Epithelial cell of prostate (primary cell): ENCODE results near the gene MADD.

ENCODE experiments used
- DNase-seq: peaks from one replicate; pipeline ENCODE4 v3.0.0-alpha.2; 2011; ENCODE audit warnings: low read depth, low spot score
- H3K27ac ChIP-seq: fragments of 450-650 bp; 2 replicates; pipeline ENCODE4 v1.5.1; 2017; ENCODE audit warnings: mild to moderate bottlenecking

MADD gene

GRCh38 chr11:47269829-47270305, at the start of gene MADD:
MADD (plus strand) TSS chr11:47270133.
- peak within 1 kb of the TSS; percentile 85 for H3K27ac ChIP-seq
- no peak for DNase-seq

DNA sequence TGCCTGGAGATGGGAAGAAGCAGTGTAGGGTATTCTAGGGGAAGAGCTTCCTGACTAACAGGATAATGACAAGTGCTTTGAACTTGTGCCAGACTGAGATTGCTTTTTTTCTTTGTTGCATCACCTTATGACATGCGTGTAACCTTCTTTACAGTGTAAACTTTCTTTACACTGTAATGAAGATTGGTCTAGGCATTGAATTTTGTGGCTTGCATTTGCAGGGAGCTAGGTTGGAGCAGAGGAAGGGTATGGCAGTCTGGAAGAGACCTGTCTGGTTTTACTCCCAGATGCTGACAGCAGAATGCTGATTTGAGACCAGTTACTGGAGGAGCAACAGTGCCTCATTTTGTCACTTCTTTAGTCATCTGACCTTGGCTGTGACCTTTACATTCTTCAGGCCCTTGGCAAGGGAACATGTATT, 49.5 kb upstream of the MADD start:
- DNase-seq, result no peak
- peak overlapping the region; percentile 32 for H3K27ac ChIP-seq

GRCh38 chr11:47222696-47223095, 47.2 kb upstream of the MADD start:
- no peak overlapping the region for H3K27ac ChIP-seq
- DNase-seq, result no peak

DNA sequence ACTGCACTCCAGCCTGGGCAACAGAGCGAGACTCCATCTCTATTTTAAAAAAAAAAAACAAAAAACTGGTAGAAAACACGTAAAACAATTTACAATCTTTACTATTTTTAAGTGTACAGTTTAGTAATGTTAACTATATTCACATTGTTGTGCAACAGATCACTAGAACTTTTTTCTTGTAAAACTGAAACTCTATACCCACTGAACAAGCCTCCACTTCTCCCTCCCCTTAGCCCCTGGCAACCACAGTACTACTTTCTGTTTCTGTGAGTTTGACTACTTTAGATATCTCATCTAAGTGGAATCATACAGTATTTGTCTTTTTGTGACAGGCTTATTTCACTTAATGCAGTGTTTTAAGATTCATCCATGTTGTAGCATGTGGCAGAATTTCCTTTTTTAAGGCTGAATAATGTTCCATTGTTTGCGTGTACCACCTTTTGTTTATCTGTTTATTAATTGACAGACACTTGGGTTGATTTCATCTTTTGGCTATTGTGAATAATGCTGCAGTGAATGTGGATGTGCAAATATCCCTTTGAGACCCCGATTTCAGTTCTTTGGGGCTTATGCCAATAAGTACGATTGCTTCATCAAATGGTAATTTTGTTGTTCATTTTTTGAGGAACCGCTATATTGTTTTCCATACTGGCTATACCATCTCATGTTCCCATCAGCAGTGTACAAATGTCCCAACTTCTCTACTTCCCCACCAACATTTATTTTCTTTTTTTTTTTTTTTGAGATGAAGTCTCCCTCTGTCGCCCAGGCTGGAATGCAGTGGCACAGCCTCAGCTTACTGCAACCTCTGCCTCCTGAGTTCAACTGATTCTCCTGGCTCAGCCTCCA, 44.2 kb upstream of the MADD start:
- no peak for DNase-seq
- H3K27ac ChIP-seq, result no peak overlapping the region

- DNase-seq, result no peak
These were observed 40.8 kb upstream of the MADD start for GRCh38 chr11:47229161-47229560.

DNA sequence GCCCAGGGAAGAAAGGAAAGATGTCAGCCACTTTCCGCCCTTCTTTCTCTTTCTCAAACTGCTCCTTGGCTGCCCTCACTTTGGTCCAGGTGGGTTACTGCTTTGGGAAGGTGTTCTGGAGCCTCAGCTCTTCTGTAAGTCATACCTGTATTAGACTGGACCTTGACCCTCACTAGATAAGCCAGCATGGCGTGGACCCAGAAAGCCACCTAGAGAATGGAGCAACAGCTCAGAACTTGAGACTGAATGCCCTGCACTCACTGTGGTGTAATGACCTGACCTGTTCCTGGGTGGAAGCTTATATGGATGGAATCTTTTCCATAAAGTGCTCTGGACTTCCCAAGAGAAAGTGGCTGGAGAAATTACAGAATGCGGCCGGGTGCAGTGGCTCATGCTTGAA, 36.9 kb upstream of the MADD start:
- no peak overlapping the region for H3K27ac ChIP-seq

More at GRCh38 chr11:47229161-47229560, 40.8 kb upstream of the MADD start:
- no peak overlapping the region for H3K27ac ChIP-seq

DNA sequence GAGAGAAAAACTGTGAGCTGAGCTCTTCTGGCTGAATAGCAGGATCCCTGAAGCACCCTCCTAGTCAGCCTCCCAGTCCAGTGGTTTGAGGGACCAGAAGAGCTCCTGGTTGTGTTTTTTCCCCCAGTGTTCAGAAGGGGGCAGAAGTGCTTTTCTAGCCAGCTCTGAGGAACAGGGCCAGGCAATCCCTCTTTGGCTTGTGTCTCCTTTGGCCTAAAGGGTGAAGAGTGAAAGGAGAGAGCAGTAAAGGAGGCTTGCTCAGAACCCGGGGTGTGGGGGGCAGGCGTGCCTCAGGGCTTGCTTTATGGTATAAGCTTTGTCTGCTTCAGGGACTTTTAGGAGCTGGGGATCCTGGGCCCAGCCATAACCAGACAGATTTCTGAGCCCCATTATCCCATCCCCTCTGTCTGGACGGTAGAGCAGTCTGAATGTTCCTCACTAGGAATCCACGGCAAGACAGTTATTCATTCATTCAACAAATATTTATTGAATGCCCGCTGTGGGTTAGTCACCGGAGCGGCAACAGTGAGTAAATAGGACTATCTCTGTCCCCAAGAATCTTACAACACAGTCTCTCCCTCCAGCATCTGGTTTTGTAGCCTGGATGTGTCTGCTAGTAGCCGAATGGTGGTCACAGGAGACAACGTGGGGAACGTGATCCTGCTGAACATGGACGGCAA, 35.8 kb upstream of the MADD start:
- DNase-seq, result no peak
- peak overlapping the region; percentile 56 for H3K27ac ChIP-seq

More for the DNA sequence above, 36.9 kb upstream of the MADD start:
- no peak for DNase-seq

DNA sequence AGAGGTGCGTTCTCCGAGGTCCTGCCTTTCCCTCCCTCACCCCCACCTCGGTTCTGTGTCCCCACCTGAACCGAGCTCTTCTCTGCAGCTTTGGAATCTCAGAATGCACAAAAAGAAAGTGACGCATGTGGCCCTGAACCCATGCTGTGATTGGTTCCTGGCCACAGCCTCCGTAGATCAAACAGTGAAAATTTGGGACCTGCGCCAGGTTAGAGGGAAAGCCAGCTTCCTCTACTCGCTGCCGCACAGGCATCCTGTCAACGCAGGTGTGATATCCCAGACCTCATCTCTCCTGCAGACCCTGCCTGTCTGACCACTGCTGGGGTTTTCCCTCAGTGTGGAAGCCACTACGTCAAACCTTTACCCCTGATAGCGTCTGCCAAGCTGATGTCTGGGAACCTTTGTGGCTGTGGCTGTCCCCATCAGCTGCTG, 35.2 kb upstream of the MADD start:
- no peak for DNase-seq
- peak overlapping the region; percentile 56 for H3K27ac ChIP-seq

DNA sequence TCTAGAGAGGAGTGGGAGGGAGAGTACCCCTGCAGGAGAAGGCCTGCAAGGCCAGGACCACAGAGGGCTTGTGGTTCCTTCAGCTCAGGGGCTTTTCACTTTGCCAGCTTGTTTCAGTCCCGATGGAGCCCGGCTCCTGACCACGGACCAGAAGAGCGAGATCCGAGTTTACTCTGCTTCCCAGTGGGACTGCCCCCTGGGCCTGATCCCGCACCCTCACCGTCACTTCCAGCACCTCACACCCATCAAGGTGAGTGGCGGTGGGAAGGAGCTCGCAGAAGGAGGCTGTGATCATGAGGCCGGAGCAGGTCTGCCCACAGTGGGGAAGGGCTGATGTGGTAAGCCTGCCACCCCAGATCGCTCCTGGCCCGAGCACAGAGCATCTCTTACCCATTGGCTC, 34.8 kb upstream of the MADD start:
- no peak for DNase-seq
- no peak overlapping the region for H3K27ac ChIP-seq

DNA sequence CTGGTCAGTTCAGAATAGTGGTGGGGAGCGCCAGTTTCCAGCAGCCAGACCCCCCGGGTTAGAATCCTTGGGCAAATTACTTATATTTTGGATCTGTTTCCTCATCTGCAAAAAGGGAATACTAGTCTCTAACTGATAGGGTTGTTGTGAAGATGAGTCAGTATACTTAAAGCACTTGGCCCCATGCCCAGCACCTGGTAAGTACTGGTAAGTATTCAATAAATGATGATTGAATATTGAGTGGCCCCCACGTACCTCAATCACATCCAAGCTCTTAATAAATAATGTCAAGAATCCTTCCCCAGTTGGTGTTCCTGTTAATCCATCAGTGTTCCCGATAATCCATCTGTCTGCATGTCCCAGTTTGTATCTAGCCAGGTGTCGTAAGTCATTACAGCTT, 33.5 kb upstream of the MADD start:
- no peak for DNase-seq
- no peak overlapping the region for H3K27ac ChIP-seq

DNA sequence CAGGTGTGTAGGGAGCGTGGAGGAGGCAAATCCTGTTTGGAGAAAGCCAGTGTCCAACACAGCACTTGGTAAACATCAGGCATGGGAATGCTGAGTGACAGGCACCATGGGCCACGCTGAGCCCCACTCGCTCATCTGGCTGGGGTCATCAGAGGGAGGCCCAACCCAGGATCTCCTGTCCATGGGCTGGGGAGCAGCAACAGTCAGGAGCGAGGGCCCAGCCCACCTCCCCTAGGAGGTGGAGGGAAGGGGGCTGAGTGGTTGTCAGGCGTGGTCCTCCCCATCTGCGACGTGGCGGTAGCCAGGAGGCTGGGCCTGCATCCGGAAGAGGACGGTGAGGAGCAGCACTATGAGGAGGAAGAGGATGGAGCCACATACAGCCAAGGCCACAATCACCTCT, 30.1 kb upstream of the MADD start:
- no peak overlapping the region for H3K27ac ChIP-seq
- no peak for DNase-seq

DNA sequence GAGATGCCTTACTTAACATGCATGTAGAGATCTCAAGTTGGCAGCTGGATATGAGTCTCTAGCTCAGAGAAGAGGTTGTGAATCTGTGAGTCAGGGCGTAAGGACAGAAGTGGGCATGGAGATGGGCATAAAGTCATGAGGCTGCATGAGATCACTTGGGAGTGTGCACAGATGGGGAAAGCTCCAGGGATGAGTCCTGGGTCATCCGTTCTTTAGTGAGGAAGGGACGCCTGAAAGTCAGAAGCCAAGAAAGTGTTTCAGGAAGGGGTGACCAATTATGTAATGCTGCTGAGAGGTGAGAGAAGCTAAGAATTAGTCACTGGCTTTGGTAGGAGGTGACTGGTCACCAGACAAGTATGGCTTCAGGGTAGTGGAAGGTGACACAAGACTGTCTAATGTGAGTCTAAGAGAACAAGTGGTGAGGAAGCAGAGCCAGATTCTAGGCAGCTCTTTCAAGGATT, 28.1 kb upstream of the MADD start:
- peak; percentile 22 for DNase-seq
- peak overlapping the region; percentile 25 for H3K27ac ChIP-seq

GRCh38 chr11:47242596-47243192, 27.2 kb upstream of the MADD start:
- H3K27ac ChIP-seq, result no peak overlapping the region
- DNase-seq, result no peak

DNA sequence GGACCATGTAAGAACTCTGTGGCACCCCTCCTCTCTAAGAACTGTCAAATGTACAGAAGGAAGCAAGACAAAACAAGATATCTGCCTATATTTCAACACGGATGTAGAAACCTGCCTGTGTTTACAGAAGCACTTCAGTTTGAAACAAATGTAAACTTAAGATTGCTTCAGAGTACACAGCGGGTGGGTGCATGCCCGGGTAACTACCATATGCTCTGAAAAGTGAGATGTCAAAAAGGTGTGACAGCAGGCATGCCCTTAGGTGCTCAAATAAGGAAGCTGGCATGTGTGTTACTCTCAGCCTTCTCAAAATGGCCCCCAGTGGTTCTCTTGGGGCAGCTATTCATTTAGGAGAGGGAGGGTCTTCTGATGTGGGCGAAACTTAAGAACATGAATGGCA, 26.5 kb upstream of the MADD start:
- DNase-seq, result no peak
- no peak overlapping the region for H3K27ac ChIP-seq

DNA sequence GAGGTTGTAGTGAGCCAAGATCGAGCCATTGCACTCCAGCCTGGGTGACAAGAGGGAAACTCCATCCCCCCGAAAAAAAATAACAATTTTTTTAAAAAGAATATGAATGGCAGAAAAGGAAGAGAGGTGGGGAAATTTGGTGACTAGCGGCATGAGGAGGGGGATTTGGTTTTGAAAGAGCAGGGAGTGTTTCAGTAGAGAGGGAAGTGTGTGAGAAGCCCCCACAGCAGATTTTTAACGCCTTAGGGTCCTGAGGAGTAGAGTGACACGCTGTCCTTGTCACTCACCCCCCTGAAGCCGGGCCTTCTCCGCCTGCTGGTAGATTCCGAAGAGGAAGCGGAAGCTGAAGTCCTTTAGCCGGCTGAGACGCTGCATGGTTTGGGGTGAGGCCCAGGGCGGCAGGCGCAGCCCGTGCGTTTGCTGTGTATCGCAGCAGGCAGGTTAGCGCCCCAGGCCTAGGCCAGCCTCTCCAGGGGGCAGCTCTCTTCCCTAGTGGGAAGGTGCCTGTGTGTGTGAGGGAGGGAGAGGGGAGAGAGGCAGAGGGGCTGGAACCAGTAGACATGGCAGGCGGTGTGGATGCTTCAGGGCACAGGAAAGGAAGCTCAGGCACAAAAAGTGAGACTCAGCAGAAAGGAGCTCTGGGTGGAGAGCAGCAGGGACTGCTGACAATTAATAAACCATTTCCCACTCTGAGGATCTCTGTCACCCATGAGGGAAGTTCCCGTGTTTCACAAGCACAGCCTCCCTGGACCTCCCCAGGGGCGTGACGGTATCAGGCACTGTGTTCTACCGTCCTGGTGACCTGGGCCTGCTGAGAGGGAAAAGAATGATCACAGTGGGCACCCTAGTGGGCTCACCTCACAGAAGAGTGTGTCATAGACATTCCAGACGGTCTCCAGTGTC, 25.2 kb upstream of the MADD start:
- DNase-seq, result no peak
- H3K27ac ChIP-seq, result no peak overlapping the region

DNA sequence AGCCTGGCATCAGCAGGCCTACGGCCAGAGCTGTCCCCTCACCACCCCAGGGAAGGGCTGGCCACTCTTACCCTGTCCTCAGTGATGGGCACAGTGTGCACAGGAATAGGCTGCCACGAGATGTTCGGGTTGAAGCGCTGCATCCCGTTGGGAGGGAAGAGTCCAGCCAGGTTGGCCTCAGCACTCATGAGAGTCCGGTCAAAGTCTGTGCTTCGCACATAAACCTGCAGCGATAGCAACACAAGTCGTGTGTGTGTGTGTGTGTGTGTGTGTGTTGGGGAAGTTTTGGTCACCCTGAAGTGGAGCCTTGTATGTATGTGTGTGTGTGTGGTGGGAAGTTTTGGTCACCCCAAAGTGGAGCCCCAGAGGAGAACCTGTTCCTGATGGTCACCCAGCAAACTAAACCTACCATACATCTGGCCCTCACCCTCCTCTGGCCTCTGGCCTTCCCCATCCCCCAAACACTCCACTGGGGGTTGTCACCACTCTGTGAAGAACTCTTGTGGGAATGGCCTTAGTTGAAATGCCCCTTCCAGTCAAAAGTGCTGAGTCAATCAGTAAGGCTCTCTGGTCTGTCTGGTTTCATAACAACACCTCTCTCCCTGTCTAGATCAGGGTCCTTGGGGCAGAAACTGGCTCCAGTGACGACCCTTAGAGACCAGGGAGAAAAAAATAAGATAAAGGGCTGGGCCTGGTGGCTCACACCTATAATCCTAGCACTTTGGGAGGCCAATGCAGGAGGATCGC, 24.1 kb upstream of the MADD start:
- no peak for DNase-seq
- no peak overlapping the region for H3K27ac ChIP-seq

DNA sequence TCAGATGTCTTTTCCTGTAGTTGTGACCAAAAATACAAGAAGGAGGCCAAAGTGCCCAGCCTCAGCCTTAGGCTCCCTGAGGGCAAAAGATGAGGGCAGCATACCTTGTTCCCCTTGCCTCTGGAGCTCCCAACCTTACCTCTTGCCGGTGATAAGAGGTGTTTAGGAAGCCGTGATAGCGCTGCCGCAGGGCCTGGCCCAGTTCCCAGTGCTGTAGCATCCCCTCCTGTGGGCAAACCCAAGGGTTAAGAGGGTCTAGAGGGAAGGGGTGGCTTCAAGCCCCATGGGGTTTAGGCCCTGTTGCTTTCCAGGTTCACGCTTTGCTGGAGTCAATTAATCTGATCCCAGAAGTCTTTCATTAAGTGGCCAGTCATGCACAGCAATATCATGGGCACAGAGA, 22.4 kb upstream of the MADD start:
- DNase-seq, result no peak
- H3K27ac ChIP-seq, result no peak overlapping the region

DNA sequence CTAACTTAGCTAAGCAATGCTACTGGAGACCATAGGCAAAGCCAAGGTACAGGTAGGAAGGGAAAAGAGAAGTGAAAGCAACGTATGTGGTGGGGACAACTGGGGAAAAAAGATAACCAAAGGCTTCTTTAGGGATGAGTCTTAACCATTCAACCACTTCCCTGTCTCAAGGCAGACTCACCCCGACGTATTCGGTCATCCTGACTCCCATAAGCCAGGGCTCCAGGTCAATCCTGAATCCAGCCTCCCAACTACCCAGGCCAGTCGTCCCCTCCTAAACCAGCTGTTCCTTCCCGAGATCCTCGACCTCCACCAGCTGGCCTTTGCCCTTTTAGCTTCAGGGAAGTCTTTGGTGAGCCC, 21.6 kb upstream of the MADD start:
- H3K27ac ChIP-seq, result peak overlapping the region; percentile 56
- no peak for DNase-seq

- peak within 1 kb of the TSS; percentile 56 for H3K27ac ChIP-seq
- no peak for DNase-seq
These were observed 21.1 kb upstream of the MADD start, which contains the start of gene ACP2 for GRCh38 chr11:47248664-47249377. ACP2 (minus strand) TSS chr11:47248814; CDS start chr11:47248789, 25 bp downstream.
